BJ (cell line): ENCODE measurements around the gene UNC119B. TPM values are rescaled to one million over a fixed set of nuclear protein-coding genes. Genes with fewer than 3 reads are reported as not detected.
"Not testable (repeated sequence)": the region's sequence is repeated elsewhere in the genome, so short reads cannot be mapped to it uniquely, and the experiment has no call there.

Source experiments
- CTCF ChIA-PET: fragments of 350-600 bp; formaldehyde crosslinking; extraction: SDS; loops from one replicate; lab custom pipeline; 2021; ENCODE audit warnings: antibody characterized with exemption, inconsistent platforms; lab: Yijun Ruan, JAX
- POLR2A ChIA-PET: fragments of 300-600 bp; sonication (Branson Sonifier 250); formaldehyde crosslinking; extraction: SDS; loops from one replicate; lab custom pipeline; 2021; ENCODE audit warnings: antibody characterized with exemption; lab: Charles Lee
- DNase-seq: peaks from one replicate; pipeline ENCODE4 v3.0.0-alpha.2; 2011; ENCODE audit warnings: low read depth
- H3K27me3 ChIP-seq: 2 replicates; pipeline ENCODE4 v1.6.0; 2011; ENCODE audit warnings: low read length; ENCODE audit not compliant: control insufficient read depth, insufficient read depth
- H3K36me3 ChIP-seq: 2 replicates; pipeline ENCODE4 v1.5.1; 2011; ENCODE audit warnings: low read length; ENCODE audit not compliant: control insufficient read depth, insufficient read depth
- H3K4me3 ChIP-seq: 2 replicates; pipeline ENCODE4 v1.5.1; 2011; ENCODE audit warnings: low read depth, mild to moderate bottlenecking, control low read depth, low read length
- polyA plus RNA-seq: library from polyadenylated mRNA; depleted of rRNA; stranded (reverse); fragments of >200 nt; gene quantifications from 2 replicates; pipeline ENCODE4 v1.2.3, GENCODE V29; 2011
- TF ChIP-seq, protein P1 (sequence below): IDR thresholded peaks from 2 replicates; pipeline ENCODE4 v1.5.1; 2011; ENCODE audit warnings: low read depth, mild to moderate bottlenecking, control low read depth, inconsistent platforms, low read length, moderate library complexity; ENCODE audit not compliant: insufficient read depth

Gene UNC119B
- polyA plus RNA-seq, 1 experiment = 32.0 TPM

DNA sequence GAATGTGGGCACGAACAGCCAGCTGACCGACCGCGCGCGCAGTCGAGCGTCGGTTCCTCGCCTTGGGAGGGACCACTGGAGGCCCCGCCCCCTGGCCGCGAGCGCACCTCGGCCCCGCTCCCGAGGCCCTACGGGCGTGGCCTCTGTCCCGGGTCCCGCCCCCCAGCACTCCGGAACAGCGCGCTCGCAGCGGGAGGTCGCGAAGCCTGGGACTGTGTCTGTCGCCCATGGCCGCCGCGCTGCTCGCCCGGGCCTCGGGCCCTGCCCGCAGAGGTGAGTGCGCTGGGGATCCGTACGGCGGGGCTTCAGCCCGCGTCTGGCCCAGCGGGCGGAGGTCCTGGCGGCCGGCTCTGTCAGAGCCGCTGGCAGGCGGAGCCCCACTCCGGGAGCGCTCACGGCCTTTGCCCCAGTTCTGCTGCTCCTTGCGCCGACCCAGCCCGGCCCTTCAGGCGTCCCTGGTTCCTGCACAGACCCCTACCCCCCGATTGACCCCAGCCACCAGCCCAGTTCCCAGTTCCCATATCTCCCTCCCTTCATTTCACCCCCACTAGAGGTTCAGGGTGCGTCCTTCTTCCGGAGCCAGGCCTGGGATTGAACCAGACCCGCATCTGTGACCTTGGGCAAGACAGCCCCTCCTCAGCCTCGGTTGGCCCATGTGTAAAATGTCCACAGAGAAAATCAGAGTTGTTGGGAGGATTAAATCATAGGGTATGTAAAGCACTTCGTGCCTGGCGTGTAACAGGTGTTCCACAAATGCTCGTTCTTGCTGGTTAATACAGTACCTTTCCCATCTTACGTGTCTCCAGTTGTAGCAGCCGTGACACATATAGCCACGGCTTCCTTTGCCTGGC is 15.6 kb downstream of the UNC119B start, which contains the start of gene ACADS:
TSS of gene ACADS (plus strand) at position 168 of the 851 bp plus-strand sequence. CDS start at position 228, 60 bp downstream.
- TF ChIP-seq, protein P1, sequence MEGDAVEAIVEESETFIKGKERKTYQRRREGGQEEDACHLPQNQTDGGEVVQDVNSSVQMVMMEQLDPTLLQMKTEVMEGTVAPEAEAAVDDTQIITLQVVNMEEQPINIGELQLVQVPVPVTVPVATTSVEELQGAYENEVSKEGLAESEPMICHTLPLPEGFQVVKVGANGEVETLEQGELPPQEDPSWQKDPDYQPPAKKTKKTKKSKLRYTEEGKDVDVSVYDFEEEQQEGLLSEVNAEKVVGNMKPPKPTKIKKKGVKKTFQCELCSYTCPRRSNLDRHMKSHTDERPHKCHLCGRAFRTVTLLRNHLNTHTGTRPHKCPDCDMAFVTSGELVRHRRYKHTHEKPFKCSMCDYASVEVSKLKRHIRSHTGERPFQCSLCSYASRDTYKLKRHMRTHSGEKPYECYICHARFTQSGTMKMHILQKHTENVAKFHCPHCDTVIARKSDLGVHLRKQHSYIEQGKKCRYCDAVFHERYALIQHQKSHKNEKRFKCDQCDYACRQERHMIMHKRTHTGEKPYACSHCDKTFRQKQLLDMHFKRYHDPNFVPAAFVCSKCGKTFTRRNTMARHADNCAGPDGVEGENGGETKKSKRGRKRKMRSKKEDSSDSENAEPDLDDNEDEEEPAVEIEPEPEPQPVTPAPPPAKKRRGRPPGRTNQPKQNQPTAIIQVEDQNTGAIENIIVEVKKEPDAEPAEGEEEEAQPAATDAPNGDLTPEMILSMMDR = no peak
- Histone ChIP-seq H3K27me3 (no peaks in the 10 kb centered on the region), H3K36me3 (peaks cover 10% of the 10 kb centered on the region), H3K4me3 (peak within 1 kb of the TSS; percentile 55)
- ChIA-PET CTCF (interaction anchor here (0.6 to 1.0 kb wide), 2 partner anchors 28 to 79 kb away, joined by 3 to 4 read pairs; no protein-coding TSS in a partner anchor), POLR2A (interaction anchor here (0.5 kb wide), 1 partner anchor 24 kb away, joined by 4 read pairs; no protein-coding TSS in a partner anchor)
- peak; percentile 16 for DNase-seq

DNA sequence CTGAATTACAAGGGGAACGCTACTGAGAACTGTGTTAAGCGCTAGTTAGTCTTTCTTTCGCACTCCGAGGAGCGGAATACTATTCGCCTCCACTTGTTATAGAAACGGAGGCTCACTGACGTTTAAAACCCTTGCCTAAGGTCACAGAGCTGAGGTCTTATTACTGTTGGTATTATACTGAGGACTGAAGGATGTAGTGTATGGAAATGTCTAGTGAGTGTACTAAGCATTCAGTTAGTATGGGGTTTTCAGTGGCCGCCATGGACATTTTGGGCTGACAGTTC is 16.2 kb downstream of the UNC119B start:
- Histone ChIP-seq H3K4me3 (no peak overlapping the region; the same call in 1 of the 2 replicates), H3K27me3 (no peaks in the 10 kb centered on the region), H3K36me3 (peaks cover 7% of the 10 kb centered on the region)
- DNase-seq = no peak
- CTCF ChIA-PET = no interaction called here
- POLR2A ChIA-PET = no interaction called here
- TF ChIP-seq, protein P1 = no peak

DNA sequence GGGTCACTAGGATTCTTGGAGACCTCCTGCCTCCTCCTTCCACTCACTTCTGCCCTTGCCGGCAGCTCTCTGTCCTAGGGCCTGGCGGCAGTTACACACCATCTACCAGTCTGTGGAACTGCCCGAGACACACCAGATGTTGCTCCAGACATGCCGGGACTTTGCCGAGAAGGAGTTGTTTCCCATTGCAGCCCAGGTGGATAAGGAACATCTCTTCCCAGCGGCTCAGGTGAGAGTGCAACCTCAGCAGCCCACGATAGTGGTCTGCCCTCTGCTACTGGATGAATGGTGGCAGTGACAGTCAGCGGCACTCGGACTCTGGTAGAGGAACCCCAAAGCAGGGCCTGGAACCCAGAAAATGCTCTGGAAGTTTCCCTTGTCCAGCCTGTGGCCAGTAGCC is 16.7 kb downstream of the UNC119B start:
- CTCF ChIA-PET = no interaction called here
- no peak for DNase-seq
- TF ChIP-seq, protein P1 = no peak
- H3K36me3 ChIP-seq = peaks cover 3% of the 10 kb centered on the region
- POLR2A ChIA-PET = no interaction called here
- H3K4me3 ChIP-seq = no peak overlapping the region
- H3K27me3 ChIP-seq = no peaks in the 10 kb centered on the region

DNA sequence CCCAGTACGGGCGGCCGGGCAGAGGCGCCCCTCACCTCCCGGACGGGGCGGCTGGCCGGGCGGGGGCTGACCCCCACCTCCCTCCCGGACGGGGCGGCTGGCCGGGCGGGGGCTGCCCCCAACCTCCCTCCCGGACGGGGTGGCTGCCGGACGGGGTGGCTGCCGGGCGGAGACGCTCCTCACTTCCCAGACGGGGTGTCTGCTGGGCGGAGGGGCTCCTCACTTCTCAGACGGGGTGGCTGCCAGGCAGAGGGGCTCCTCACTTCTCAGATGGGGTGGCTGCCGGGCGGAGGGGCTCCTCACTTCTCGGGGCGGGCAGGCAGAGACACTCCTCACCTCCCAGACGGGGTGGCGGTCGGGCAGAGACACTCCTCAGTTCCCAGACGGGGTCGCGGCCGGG is 21.9 kb downstream of the UNC119B start:
- POLR2A ChIA-PET, H3K27me3 ChIP-seq, H3K4me3 ChIP-seq, H3K36me3 ChIP-seq, CTCF ChIA-PET, DNase-seq: not testable (repeated sequence)

DNA sequence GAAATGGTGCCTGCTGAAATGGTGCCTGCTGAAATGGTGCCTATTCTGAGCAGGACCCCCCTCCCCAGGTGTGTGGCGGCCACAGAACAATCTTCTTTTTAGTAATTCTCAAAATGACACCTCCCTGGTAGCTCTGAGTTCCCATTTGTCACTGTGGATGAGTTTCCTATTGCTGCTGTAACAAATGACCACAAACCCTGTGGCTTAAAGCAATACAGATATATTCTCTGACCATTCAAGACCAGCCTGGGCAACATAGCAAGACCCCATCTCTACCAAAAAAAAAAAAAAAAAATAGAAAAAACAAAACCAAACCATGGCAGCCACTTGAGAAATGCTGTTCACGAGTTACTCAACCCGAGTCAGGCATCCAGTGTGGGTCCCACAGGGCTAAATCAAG is 23.3 kb downstream of the UNC119B start:
- CTCF ChIA-PET = no interaction called here
- TF ChIP-seq, protein P1 = no peak
- H3K27me3 ChIP-seq = no peaks in the 10 kb centered on the region
- no peak overlapping the region for H3K4me3 ChIP-seq
- no peak for DNase-seq
- peaks cover 4% of the 10 kb centered on the region for H3K36me3 ChIP-seq
- POLR2A ChIA-PET = no interaction called here
